HG03196 (cell line): ENCODE measurements around the gene MRPS34.
"Not testable (repeated sequence)": the region's sequence is repeated elsewhere in the genome, so short reads cannot be mapped to it uniquely, and the experiment has no call there.

Source experiments
- ATAC-seq: cut with Tn5 transposase; IDR thresholded peaks from one replicate; pipeline ENCODE4 v1.9.1; 2021; ENCODE audit not compliant: unreplicated experiment

Gene MRPS34

GRCh38 chr16:1757714-1758461 lies 15.0 kb downstream of the MRPS34 start:
- ATAC-seq = no peak

- ATAC-seq = no peak
Measured at GRCh38 chr16:1754204-1754603, 18.7 kb downstream of the MRPS34 start.

- ATAC-seq = no peak
Measured at GRCh38 chr16:1752853-1753252, 20.1 kb downstream of the MRPS34 start.

- no peak for ATAC-seq
Measured at GRCh38 chr16:1751946-1752345, 21.0 kb downstream of the MRPS34 start.

GRCh38 chr16:1749152-1750117 lies 23.5 kb downstream of the MRPS34 start:
- ATAC-seq = no peak

- no peak for ATAC-seq
Measured at GRCh38 chr16:1747934-1748333, 25.0 kb downstream of the MRPS34 start.

- no peak for ATAC-seq
Measured at GRCh38 chr16:1746693-1747195, 26.2 kb downstream of the MRPS34 start.

GRCh38 chr16:1745900-1746692 lies 26.8 kb downstream of the MRPS34 start:
- no peak for ATAC-seq

GRCh38 chr16:1745181-1745899 lies 27.6 kb downstream of the MRPS34 start:
- no peak for ATAC-seq

- no peak for ATAC-seq
Measured at GRCh38 chr16:1744338-1744840, 28.5 kb downstream of the MRPS34 start.

GRCh38 chr16:1743376-1744337 lies 29.3 kb downstream of the MRPS34 start:
- no peak for ATAC-seq

- no peak for ATAC-seq
Measured at GRCh38 chr16:1741553-1742165, 31.3 kb downstream of the MRPS34 start.

- ATAC-seq = no peak
Measured at GRCh38 chr16:1740781-1741490, 32.0 kb downstream of the MRPS34 start.

GRCh38 chr16:1740234-1740633 lies 32.7 kb downstream of the MRPS34 start:
- ATAC-seq = no peak

GRCh38 chr16:1734816-1735215 lies 38.1 kb downstream of the MRPS34 start:
- no peak for ATAC-seq

GRCh38 chr16:1734123-1734522 lies 38.8 kb downstream of the MRPS34 start:
- ATAC-seq = no peak

- ATAC-seq = not testable (repeated sequence)
Measured at GRCh38 chr16:1732551-1732987, 40.4 kb downstream of the MRPS34 start.

- no peak for ATAC-seq
Measured at GRCh38 chr16:1732071-1732470, 40.9 kb downstream of the MRPS34 start.
